ENCODE measurements around the gene VAV2. TPM values are rescaled to one million over a fixed set of nuclear protein-coding genes. Genes with fewer than 3 reads are reported as not detected.

The VAV2 gene
- total and polyA plus RNA-seq, 4 donors = 13.0 to 28.2 (median 16.3) TPM

DNA sequence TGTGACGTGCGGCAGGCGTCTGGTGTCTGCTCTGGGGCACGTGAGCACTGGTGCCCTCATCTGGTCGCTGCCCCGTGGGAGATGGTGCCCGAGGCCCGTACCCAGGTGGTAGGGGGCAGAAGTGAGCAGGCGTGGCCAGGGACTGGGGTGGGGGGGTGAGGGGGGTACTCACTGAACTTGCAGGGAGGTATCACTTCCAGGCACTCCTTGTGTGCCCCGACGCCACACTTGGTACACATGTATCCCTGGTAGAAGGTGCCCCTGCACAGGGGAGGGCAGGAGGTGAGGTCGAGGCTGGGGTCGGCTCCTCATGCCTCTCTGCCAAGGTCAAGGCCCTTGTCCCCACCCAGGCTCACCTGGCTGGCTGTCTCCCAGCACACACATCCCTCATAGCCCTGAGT, 208.8 kb downstream of the VAV2 start:
- Histone ChIP-seq H3K9ac (ENCODE audit: insufficient read depth in 1 of 2, low read length in 2 of 2) (no peak overlapping the region), H3K27me3 (ENCODE audit: control insufficient read depth in 3 of 3, insufficient read depth in 3 of 3, low read length in 2 of 3) (no peaks in the 10 kb centered on the region), H3K4me1 (ENCODE audit: control insufficient read depth in 5 of 5, insufficient read depth in 5 of 5, low read length in 5 of 5) (peaks cover 0 to 8% (median 0%) of the 10 kb centered on the region in 5 donors), H3K4me3 (no peak overlapping the region), H3K36me3 (ENCODE audit: control insufficient read depth in 4 of 4, insufficient read depth in 4 of 4, low read length in 4 of 4) (peaks cover 0 to 28% (median 14%) of the 10 kb centered on the region in 4 donors), H3K9me3 (ENCODE audit: control insufficient read depth in 4 of 4, insufficient read depth in 3 of 4, low read length in 3 of 4) (no peaks in the 10 kb centered on the region), H3K27ac (ENCODE audit: low read depth in 1 of 2, low read length in 1 of 2) (no peak overlapping the region)
- DNase-seq (no peak), ATAC-seq (ENCODE audit: insufficient read depth, low FRiP score) (no peak)
- TF ChIP-seq, protein P1, sequence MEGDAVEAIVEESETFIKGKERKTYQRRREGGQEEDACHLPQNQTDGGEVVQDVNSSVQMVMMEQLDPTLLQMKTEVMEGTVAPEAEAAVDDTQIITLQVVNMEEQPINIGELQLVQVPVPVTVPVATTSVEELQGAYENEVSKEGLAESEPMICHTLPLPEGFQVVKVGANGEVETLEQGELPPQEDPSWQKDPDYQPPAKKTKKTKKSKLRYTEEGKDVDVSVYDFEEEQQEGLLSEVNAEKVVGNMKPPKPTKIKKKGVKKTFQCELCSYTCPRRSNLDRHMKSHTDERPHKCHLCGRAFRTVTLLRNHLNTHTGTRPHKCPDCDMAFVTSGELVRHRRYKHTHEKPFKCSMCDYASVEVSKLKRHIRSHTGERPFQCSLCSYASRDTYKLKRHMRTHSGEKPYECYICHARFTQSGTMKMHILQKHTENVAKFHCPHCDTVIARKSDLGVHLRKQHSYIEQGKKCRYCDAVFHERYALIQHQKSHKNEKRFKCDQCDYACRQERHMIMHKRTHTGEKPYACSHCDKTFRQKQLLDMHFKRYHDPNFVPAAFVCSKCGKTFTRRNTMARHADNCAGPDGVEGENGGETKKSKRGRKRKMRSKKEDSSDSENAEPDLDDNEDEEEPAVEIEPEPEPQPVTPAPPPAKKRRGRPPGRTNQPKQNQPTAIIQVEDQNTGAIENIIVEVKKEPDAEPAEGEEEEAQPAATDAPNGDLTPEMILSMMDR (IDR thresholded peaks at IDR 0.05; ENCODE audit: control extremely low read depth, extremely low read depth) = no peak
- 82 to 89% methylated on average over 9 to 13 of the region's 13 CpGs for WGBS, 2 donors

DNA sequence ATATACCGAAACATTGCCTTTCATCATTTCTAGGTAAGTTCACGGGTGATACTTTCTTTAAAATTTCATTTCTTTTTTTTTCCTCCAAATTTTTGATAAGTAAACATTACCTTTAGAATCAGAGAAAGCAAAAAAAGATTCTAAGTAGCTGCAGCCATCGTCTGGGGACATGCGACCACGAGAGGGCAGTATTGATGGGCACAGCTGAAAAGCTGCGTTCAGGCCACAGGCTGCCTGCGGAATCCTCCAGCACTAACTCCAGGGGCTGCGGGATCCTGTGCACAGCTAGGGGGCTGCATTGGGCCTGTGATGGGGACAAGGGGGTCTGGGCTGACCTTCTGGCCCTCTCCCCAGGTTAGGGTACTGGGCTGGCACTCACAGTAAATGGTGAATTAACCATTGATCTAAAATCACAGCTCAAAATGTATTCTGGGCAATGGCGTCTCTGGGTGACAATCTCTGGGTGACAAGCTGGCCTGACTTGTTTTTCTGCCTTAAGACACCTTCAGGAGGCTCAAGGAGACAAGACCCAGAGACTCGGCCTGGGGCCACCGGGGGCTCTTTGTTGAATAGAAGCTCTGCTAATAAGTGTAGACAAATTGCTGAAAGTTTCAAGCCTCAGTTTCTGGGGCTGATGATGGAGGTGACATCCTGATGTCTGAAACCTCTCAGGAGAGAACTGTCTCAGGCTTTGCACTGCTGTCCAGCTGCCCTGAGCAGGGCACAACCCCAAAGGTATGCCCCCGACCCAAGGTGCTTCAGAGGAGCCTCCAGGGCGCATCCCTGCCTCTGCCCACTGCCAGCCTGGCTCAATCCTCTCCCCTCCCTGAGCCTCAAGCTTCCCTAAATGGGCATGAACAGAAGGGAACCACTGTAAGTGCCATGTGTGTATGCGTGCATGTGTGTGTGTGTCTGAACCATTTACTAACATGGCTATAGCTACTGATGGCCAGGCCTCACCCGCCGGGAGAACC, 209.7 kb downstream of the VAV2 start:
- ATAC-seq (ENCODE audit: insufficient read depth, low FRiP score) (no peak), DNase-seq (peak; percentile 75 to 85 (median 82))
- Histone ChIP-seq H3K9ac (ENCODE audit: insufficient read depth in 1 of 2, low read length in 2 of 2) (no peak overlapping the region), H3K4me1 (ENCODE audit: control insufficient read depth in 5 of 5, insufficient read depth in 5 of 5, low read length in 5 of 5) (peaks cover 0 to 5% (median 0%) of the 10 kb centered on the region in 5 donors), H3K9me3 (ENCODE audit: control insufficient read depth in 4 of 4, insufficient read depth in 3 of 4, low read length in 3 of 4) (no peaks in the 10 kb centered on the region), H3K27me3 (ENCODE audit: control insufficient read depth in 3 of 3, insufficient read depth in 3 of 3, low read length in 2 of 3) (no peaks in the 10 kb centered on the region), H3K4me3 (no peak overlapping the region), H3K27ac (ENCODE audit: low read depth in 1 of 2, low read length in 1 of 2) (no peak overlapping the region), H3K36me3 (ENCODE audit: control insufficient read depth in 4 of 4, insufficient read depth in 4 of 4, low read length in 4 of 4) (peaks cover 0 to 35% (median 14%) of the 10 kb centered on the region in 4 donors)
- TF ChIP-seq, protein P1 (IDR thresholded peaks at IDR 0.05; ENCODE audit: control extremely low read depth, extremely low read depth) = peak; percentile 79
- WGBS, 2 donors = 49 to 50% methylated on average over 16 of the region's 16 CpGs

GRCh38 chr9:133781828-133782135, 210.3 kb downstream of the VAV2 start:
- Histone ChIP-seq H3K9me3 (ENCODE audit: control insufficient read depth in 4 of 4, insufficient read depth in 3 of 4, low read length in 3 of 4) (no peaks in the 10 kb centered on the region), H3K9ac (ENCODE audit: insufficient read depth in 1 of 2, low read length in 2 of 2) (no peak overlapping the region), H3K27ac (ENCODE audit: low read depth in 1 of 2, low read length in 1 of 2) (no peak overlapping the region), H3K4me3 (no peak overlapping the region), H3K27me3 (ENCODE audit: control insufficient read depth in 3 of 3, insufficient read depth in 3 of 3, low read length in 2 of 3) (no peaks in the 10 kb centered on the region), H3K4me1 (ENCODE audit: control insufficient read depth in 5 of 5, insufficient read depth in 5 of 5, low read length in 5 of 5) (peaks cover 0 to 5% (median 0%) of the 10 kb centered on the region in 5 donors), H3K36me3 (ENCODE audit: control insufficient read depth in 4 of 4, insufficient read depth in 4 of 4, low read length in 4 of 4) (peaks cover 0 to 39% (median 17%) of the 10 kb centered on the region in 4 donors)
- 85 to 96% methylated on average over 10 of the region's 10 CpGs for WGBS, 2 donors
- TF ChIP-seq, protein P1 (IDR thresholded peaks at IDR 0.05; ENCODE audit: control extremely low read depth, extremely low read depth) = no peak
- ATAC-seq (ENCODE audit: insufficient read depth, low FRiP score) (no peak), DNase-seq (no peak)
